ENCODE results near the gene APAF1.
"Not testable (repeated sequence)": the region's sequence is repeated elsewhere in the genome, so short reads cannot be mapped to it uniquely, and the experiment has no call there.

APAF1 gene

GRCh38 chr12:98725476-98726247 is 80.6 kb downstream of the APAF1 start:
- DNase-seq, result peak; percentile 20 to 40

GRCh38 chr12:98727196-98727595 is 82.1 kb downstream of the APAF1 start:
- DNase-seq, result no peak

- no peak for DNase-seq
These were observed 85.3 kb downstream of the APAF1 start for GRCh38 chr12:98730412-98730811.

GRCh38 chr12:98733667-98734350 is 88.7 kb downstream of the APAF1 start:
- DNase-seq, result no peak

- no peak for DNase-seq
These were observed 90.7 kb downstream of the APAF1 start for GRCh38 chr12:98735821-98736220.

GRCh38 chr12:98736352-98737321 is 91.5 kb downstream of the APAF1 start:
- DNase-seq, result peak; percentile 30 to 78

- no peak for DNase-seq
These were observed 92.2 kb downstream of the APAF1 start for GRCh38 chr12:98737322-98737712.

GRCh38 chr12:98738002-98738401 is 92.9 kb downstream of the APAF1 start:
- no peak for DNase-seq

GRCh38 chr12:98738539-98738938 is 93.4 kb downstream of the APAF1 start:
- no peak for DNase-seq

- DNase-seq, result no peak
These were observed 95.7 kb downstream of the APAF1 start for GRCh38 chr12:98740751-98741150.

GRCh38 chr12:98741196-98741555 is 96.1 kb downstream of the APAF1 start:
- DNase-seq, result no peak

- DNase-seq, result peak; percentile 89 to 95
These were observed 96.6 kb downstream of the APAF1 start for GRCh38 chr12:98741556-98742265.

GRCh38 chr12:98743362-98743953 is 98.4 kb downstream of the APAF1 start:
- peak in 1 of 2 experiments; percentile 39 for DNase-seq

GRCh38 chr12:98744680-98745079 is 99.6 kb downstream of the APAF1 start:
- DNase-seq, result no peak

GRCh38 chr12:98745578-98746391 is 100.7 kb downstream of the APAF1 start:
- peak in 1 of 2 experiments; percentile 20 for DNase-seq

GRCh38 chr12:98748463-98748862 is 103.4 kb downstream of the APAF1 start:
- no peak for DNase-seq

- DNase-seq, result no peak
These were observed 105.4 kb downstream of the APAF1 start for GRCh38 chr12:98750511-98750910.

GRCh38 chr12:98751580-98752115 is 106.6 kb downstream of the APAF1 start:
- DNase-seq, result no peak

- no peak for DNase-seq
These were observed 107.6 kb downstream of the APAF1 start for GRCh38 chr12:98752726-98753125.

GRCh38 chr12:98754095-98754494 is 109.0 kb downstream of the APAF1 start:
- DNase-seq, result no peak

- DNase-seq, result not testable (repeated sequence)
These were observed 110.8 kb downstream of the APAF1 start for GRCh38 chr12:98755855-98756254.

Measured in NCI-H524 (cell line).